Measurements from ENCODE around the gene INPP5J.
"Not testable (repeated sequence)": the region's sequence is repeated elsewhere in the genome, so short reads cannot be mapped to it uniquely, and the experiment has no call there.

- TF ChIP-seq CTCF, POLR2A (IDR thresholded peaks at IDR 0.05): not testable (repeated sequence)
Measured at GRCh38 chr22:31073545-31074145, 49.1 kb upstream of the INPP5J start.

Data from tibial nerve (tissue), 3 donors.